C4-2B (cell line): Measurements from ENCODE around the gene TSR3.

Experiments used
- H3K27ac ChIP-seq: fragments of 450-650 bp; 2 replicates; pipeline ENCODE4 v1.5.1; 2017
- CTCF ChIP-seq: fragments of 450-650 bp; conservative IDR thresholded peaks from 2 replicates; pipeline ENCODE4 v1.5.1; 2017; ENCODE audit warnings: mild to moderate bottlenecking
- ZFX ChIP-seq: fragments of 450-650 bp; IDR thresholded peaks from 2 replicates; pipeline ENCODE4 v1.6.1; 2017

TSR3 gene

GRCh38 chr16:1323296-1324239 is 28.1 kb downstream of the TSR3 start:
- no peak overlapping the region for H3K27ac ChIP-seq

GRCh38 chr16:1322407-1322806 is 29.3 kb downstream of the TSR3 start:
- no peak overlapping the region for H3K27ac ChIP-seq
- no peak for TF ChIP-seq ZFX
- no peak for TF ChIP-seq CTCF

More at GRCh38 chr16:1323296-1324239, 28.1 kb downstream of the TSR3 start:
- no peak for TF ChIP-seq CTCF
- TF ChIP-seq ZFX: no peak

GRCh38 chr16:1320658-1321240 is 30.9 kb downstream of the TSR3 start:
- no peak for TF ChIP-seq ZFX
- TF ChIP-seq CTCF: no peak
- H3K27ac ChIP-seq: no peak overlapping the region

GRCh38 chr16:1320097-1320496 is 31.6 kb downstream of the TSR3 start:
- no peak overlapping the region for H3K27ac ChIP-seq
- no peak for TF ChIP-seq CTCF
- TF ChIP-seq ZFX: no peak

- H3K27ac ChIP-seq: no peak overlapping the region
- no peak for TF ChIP-seq ZFX
- no peak for TF ChIP-seq CTCF
These were observed 32.6 kb downstream of the TSR3 start for GRCh38 chr16:1319041-1319440.

GRCh38 chr16:1318268-1318545 is 33.5 kb downstream of the TSR3 start:
- TF ChIP-seq ZFX (no peak), CTCF (no peak)
- H3K27ac ChIP-seq: no peak overlapping the region

- no peak overlapping the region for H3K27ac ChIP-seq
- TF ChIP-seq ZFX: no peak
- TF ChIP-seq CTCF: no peak
These were observed 34.0 kb downstream of the TSR3 start for GRCh38 chr16:1317479-1318267.
